HG03064 (cell line): ENCODE results near the gene NEURL2.

Experiments
- ATAC-seq: cut with Tn5 transposase; IDR thresholded peaks from one replicate; pipeline ENCODE4 v1.9.1; 2021; ENCODE audit warnings: low read depth; ENCODE audit not compliant: unreplicated experiment

NEURL2 gene

GRCh38 chr20:45848421-45848820 lies 42.6 kb downstream of the NEURL2 start:
- ATAC-seq: no peak

- ATAC-seq: no peak
These were observed 45.6 kb downstream of the NEURL2 start for GRCh38 chr20:45845452-45845851.

- no peak for ATAC-seq
These were observed 47.5 kb downstream of the NEURL2 start for GRCh38 chr20:45843506-45843905.

- no peak for ATAC-seq
These were observed 48.7 kb downstream of the NEURL2 start for GRCh38 chr20:45842169-45842812.

- no peak for ATAC-seq
These were observed 49.4 kb downstream of the NEURL2 start for GRCh38 chr20:45841407-45842129.

GRCh38 chr20:45840700-45841198 lies 50.3 kb downstream of the NEURL2 start:
- no peak for ATAC-seq
